Left ventricle myocardium inferior (tissue), 1 donor: Measurements from ENCODE around the gene ZNF564. TPM values are rescaled to one million over a fixed set of nuclear protein-coding genes. Genes with fewer than 3 reads are reported as not detected.

Source experiments
- DNase-seq: peaks from one replicate; pipeline ENCODE4 v3.0.0-alpha.2; 2020
- H3K27ac ChIP-seq: fragments of 200-600 bp; replicated peaks from 2 replicates; pipeline ENCODE4 v1.8.0; 2021
- H3K27me3 ChIP-seq: fragments of 200-600 bp; 2 replicates; pipeline ENCODE4 v1.8.0; 2021; ENCODE audit warnings: low read depth
- H3K36me3 ChIP-seq: fragments of 200-600 bp; 2 replicates; pipeline ENCODE4 v1.8.0; 2021
- H3K4me1 ChIP-seq: fragments of 200-600 bp; 2 replicates; pipeline ENCODE4 v1.8.0; 2021
- H3K4me3 ChIP-seq: fragments of 200-600 bp; 2 replicates; pipeline ENCODE4 v1.8.0; 2021; ENCODE audit warnings: mild to moderate bottlenecking, moderate library complexity
- H3K9me3 ChIP-seq: fragments of 200-600 bp; replicated peaks from 2 replicates; pipeline ENCODE4 v1.8.0; 2021
- intact Hi-C: fragments of 100-400 bp; cut with micrococcal nuclease; formaldehyde crosslinking; loops from one replicate; pipeline ENCODE4 v1.11.0; 2022
- total RNA-seq: library from RNA; stranded (reverse); fragmentation: NEBNext Ultra II Directional; extraction: Animal tissue kit (Norgen Biotek cat#: 25700); gene quantifications from one replicate; pipeline ENCODE4 v1.2.1, GENCODE V29; 2021
- TF ChIP-seq, protein P1 (sequence below): fragments of 200-600 bp; IDR thresholded peaks from 2 replicates; pipeline ENCODE4 v1.8.0; 2021; ENCODE audit warnings: antibody characterized with exemption, mild to moderate bottlenecking, borderline replicate concordance
- donor health status: DM: no; HTN: yes; CAD: no; lungs with severe emphysema.

ZNF564 gene
- total RNA-seq, 1 donor from 2014 or later: 11.1 TPM

DNA sequence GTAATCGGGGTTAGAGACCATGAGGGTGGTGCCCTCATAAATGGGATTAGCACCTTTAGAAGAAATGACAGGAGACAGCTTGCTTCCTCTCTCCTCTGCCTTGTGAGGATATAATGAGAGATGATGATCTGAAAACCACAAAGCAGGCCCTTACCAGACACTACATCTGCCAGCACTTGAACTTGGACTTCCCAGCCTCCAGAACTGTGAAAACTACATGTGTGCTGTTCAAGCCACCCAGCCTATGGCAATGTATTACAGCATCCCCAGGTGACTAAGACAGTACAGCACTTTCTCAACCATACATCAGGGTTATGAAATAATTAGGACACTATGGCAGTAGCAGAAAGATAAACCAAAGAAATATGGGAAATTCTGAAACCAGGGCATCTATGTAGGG lies 7.4 kb downstream of the ZNF564 start:
- H3K27ac ChIP-seq: peak overlapping the region; percentile 48
- TF ChIP-seq, protein P1, sequence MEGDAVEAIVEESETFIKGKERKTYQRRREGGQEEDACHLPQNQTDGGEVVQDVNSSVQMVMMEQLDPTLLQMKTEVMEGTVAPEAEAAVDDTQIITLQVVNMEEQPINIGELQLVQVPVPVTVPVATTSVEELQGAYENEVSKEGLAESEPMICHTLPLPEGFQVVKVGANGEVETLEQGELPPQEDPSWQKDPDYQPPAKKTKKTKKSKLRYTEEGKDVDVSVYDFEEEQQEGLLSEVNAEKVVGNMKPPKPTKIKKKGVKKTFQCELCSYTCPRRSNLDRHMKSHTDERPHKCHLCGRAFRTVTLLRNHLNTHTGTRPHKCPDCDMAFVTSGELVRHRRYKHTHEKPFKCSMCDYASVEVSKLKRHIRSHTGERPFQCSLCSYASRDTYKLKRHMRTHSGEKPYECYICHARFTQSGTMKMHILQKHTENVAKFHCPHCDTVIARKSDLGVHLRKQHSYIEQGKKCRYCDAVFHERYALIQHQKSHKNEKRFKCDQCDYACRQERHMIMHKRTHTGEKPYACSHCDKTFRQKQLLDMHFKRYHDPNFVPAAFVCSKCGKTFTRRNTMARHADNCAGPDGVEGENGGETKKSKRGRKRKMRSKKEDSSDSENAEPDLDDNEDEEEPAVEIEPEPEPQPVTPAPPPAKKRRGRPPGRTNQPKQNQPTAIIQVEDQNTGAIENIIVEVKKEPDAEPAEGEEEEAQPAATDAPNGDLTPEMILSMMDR: no peak
- intact Hi-C loops: no loop called here
- peaks cover 53% of the 10 kb centered on the region for H3K4me1 ChIP-seq
- DNase-seq: no peak
- no peak overlapping the region for H3K4me3 ChIP-seq
- H3K36me3 ChIP-seq: peaks cover 52% of the 10 kb centered on the region
- H3K27me3 ChIP-seq: no peaks in the 10 kb centered on the region
- H3K9me3 ChIP-seq: no peaks in the 10 kb centered on the region

DNA sequence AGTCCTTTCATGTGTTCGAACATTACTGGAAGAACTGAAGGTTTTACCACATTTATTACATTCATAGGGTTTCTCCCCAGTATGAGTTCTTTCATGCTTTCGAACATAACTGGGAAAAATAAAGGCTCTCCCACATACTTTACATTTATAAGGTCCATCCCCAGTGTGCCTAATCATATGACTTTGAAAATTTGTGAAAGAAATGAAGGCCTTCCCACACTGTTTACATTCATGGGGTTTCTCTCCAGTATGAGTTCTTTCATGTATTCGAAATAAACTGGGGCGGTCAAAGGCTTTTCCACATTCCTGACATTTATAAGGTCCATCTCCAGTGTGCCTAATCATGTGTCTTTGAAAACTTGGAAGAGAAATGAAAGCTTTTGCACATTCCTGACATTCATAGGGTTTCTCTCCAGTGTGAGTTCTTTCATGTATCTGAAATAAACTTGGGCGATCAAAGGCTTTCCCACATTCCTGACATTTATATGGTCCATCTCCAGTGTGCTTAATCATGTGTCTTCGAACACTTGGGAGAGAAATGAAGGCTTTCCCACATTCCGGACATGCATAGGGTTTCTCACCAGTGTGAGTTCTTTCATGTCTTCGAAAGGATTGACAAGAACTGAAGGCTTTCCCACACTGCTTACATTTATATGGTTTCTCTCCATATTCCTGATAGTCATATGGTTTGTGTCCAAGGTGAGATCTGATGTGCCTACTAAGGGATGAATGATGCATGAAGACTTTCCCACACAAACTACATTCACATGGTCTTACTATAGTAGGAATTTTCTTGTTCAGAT lies 24.0 kb downstream of the ZNF564 start:
- no peak for DNase-seq
- no peak overlapping the region for H3K27ac ChIP-seq
- TF ChIP-seq, protein P1: no peak
- intact Hi-C loops: no loop called here
- H3K27me3 ChIP-seq: no peaks in the 10 kb centered on the region
- H3K4me3 ChIP-seq: no peak overlapping the region
- no peaks in the 10 kb centered on the region for H3K4me1 ChIP-seq
- peaks cover 99% of the 10 kb centered on the region for H3K9me3 ChIP-seq
- H3K36me3 ChIP-seq: peaks cover 98% of the 10 kb centered on the region

DNA sequence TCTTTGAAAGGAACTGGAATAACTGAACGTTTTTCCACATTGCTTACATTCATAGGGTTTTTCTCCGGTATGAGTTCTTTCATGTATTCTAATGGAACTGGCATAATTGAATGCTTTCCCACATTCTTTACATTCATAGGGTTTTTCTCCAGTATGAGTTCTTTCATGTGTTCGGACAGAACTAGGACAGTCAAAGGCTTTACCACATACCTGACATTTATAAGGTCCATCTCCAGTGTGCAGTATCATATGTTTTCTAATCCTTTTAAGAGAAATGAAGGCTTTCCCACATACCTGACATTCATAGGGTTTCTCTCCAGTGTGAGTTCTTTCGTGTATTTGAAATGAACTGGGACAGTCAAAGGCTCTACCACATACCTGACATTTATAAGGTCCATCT lies 24.7 kb downstream of the ZNF564 start:
- intact Hi-C loops: no loop called here
- Histone ChIP-seq H3K27me3 (no peaks in the 10 kb centered on the region), H3K36me3 (peaks cover 96% of the 10 kb centered on the region), H3K4me1 (no peaks in the 10 kb centered on the region), H3K9me3 (peaks cover 100% of the 10 kb centered on the region), H3K4me3 (no peak overlapping the region), H3K27ac (no peak overlapping the region)
- TF ChIP-seq, protein P1: no peak
- no peak for DNase-seq

DNA sequence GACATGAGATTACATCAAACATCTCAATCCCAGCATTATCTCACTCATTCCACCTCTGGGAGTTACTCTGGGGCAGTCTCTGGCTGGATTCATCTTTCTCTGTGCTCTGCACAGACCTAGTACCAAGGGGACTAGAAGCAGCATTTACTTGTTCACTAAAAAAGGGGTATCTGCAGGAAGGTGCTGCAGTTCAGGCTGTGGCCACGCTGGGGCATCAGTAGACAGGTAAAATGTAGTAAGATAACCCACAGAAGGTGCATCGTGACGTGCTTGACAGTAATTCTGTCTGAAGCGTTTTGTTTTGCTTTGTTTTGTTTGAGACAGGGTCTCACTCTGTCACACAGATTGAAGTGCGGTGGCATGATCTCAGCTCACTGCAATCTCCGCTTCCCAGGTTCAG lies 29.3 kb downstream of the ZNF564 start:
- TF ChIP-seq, protein P1: no peak
- H3K9me3 ChIP-seq: peaks cover 100% of the 10 kb centered on the region
- intact Hi-C loops: no loop called here
- H3K4me1 ChIP-seq: no peaks in the 10 kb centered on the region
- peaks cover 74% of the 10 kb centered on the region for H3K36me3 ChIP-seq
- H3K27ac ChIP-seq: no peak overlapping the region
- DNase-seq: no peak
- H3K27me3 ChIP-seq: no peaks in the 10 kb centered on the region
- H3K4me3 ChIP-seq: no peak overlapping the region

DNA sequence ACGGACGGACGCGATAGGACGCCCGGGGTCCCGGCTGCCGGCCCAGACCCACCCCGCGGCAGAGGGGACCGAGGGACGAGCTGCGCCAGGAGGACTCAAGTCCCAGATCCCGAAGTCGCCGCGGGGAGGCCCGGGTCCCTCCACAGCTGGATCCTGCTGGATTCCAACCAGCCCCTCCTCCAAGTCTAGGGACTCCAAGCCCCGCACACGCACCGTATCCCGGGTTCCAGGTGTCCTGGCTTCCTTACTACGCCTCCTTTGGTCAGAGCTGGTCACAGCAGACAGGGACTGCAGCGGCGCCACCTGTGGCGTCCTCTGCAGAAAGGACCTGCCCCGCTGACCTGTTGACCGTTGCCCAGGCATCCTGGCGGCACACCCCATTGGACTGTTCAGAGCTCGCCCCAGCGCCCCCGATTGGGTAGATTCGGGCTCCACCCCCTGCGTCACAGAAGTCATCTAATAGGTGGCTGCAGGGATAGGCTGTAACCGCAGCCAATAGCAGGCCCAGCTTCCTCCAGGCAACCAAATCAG lies 37.7 kb downstream of the ZNF564 start:
- intact Hi-C loops: no loop called here
- Histone ChIP-seq H3K27ac (no peak overlapping the region), H3K4me3 (peak overlapping the region; percentile 54), H3K27me3 (no peaks in the 10 kb centered on the region), H3K36me3 (peaks cover 18% of the 10 kb centered on the region), H3K4me1 (peaks cover 8% of the 10 kb centered on the region), H3K9me3 (peaks cover 33% of the 10 kb centered on the region)
- peak; percentile 17 for DNase-seq
- TF ChIP-seq, protein P1: peak; percentile 22
